T-helper 1 cell (primary cell): ENCODE data around the gene SULT2A1.
"Not testable (repeated sequence)": the region's sequence is repeated elsewhere in the genome, so short reads cannot be mapped to it uniquely, and the experiment has no call there.

Experiments used
- DNase-seq, 5 donors: peaks; one replicate each; pipeline ENCODE4 v3.0.0-alpha.2; 2012 to 2020

The SULT2A1 gene

DNA sequence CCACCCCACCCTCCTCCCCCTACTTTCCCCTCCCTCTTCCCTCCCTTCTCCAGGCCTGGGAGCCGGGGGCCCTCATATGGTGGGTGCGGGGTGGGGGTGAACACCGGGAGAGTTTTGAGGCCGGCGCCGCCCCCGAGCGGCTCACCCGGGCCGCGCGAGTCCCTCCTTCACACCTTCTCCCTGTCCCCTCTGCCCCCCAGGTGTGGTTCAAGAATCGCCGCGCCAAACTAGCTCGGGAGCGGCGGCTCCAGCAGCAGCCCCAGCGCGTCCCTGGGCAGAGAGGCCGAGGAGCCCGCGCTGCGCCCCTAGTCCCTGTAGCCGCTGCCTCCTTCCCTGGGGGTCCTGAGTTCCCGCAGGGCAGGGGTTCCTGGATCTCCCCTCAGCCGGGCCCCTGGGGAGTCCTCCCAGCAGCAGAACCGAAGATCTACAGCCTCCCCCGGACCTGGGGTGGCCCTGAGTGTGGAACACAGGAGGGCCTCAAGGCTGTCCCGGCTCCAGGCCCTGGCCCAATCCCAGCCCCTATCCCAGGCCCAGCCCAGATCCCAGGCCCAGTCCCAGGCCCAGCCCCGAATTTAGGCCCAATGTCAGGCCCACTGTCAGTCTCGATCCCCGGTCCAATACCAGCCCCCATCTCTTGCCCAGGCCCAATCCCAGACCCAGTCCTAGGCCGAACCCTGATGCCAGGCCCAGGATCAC, 25.4 kb downstream of the SULT2A1 start:
- DNase-seq: no peak

GRCh38 chr19:47859838-47860237, 26.3 kb downstream of the SULT2A1 start:
- not testable (repeated sequence) for DNase-seq

- not testable (repeated sequence) for DNase-seq
These were observed 27.3 kb downstream of the SULT2A1 start, which contains the start of gene TPRX2 for GRCh38 chr19:47858646-47859285. Gene TPRX2 (plus strand): TSS chr19:47859235. CDS start chr19:47859247, 12 bp downstream.

DNA sequence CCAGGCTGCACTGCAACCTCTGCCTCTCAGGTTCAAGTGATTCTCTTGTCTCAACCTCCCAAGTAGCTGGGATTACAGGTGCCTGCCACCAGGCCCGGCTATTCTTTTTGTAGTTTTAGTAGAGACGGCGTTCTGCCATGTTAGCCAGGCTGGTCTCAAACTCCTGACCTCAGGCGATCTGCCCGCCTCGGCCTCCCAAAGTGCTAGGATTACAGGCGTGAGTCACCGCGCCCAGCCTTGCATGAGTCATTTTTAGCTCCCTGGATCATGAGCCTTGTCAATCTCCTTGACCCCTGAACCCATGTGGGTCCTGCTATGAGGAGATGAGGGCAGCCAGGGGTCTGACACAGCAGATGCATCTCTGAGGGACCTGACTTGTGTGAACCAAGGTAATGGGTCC, 27.9 kb downstream of the SULT2A1 start:
- not testable (repeated sequence) for DNase-seq

- DNase-seq: no peak
These were observed 31.7 kb downstream of the SULT2A1 start for GRCh38 chr19:47854459-47854858.

DNA sequence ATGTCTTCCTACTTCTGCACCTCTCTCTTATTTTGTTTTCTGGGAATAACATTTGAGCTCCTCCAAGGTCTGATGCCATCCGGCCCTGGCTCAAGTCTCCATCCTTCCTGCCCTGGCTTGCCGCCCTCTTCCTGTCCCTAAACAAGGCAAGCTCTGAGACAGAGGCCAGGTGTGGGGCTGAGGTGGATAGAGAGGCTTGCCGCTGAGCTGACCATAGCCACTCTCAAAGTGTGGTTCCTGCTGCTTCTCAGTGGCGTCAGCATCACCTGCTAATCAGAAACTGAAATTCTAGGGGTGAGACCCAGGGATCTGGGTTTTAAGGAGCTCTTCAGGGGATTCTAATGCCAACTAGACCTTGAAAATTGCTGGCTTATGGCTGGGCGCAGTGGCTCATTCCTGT, 33.1 kb downstream of the SULT2A1 start:
- DNase-seq: no peak

GRCh38 chr19:47848823-47849473, 37.2 kb downstream of the SULT2A1 start:
- peak in 2 of 5 donors; percentile 16 to 25 for DNase-seq

GRCh38 chr19:47848425-47848822, 37.7 kb downstream of the SULT2A1 start:
- DNase-seq: no peak

DNA sequence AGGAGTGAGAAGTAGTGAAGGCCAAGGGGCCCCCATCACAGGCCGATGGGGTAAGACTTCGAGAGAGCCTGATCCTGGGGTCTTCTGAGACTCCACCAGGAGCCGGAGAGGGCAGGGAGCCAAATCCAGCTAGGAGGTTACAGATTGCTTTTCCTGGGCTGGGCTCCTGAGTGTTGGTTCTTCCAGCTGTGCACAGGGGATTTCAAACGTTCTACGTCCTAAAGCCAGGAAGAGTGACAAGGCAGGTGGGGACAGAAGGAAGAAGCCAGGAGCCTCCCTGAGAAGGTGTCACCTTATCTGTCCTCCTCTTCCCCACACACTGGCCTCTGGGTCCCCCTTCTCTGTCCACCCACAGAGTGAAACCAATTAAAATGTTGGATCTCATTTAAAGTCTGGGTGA, 43.2 kb downstream of the SULT2A1 start:
- DNase-seq: no peak

GRCh38 chr19:47839913-47840312, 46.2 kb downstream of the SULT2A1 start:
- no peak for DNase-seq

- no peak for DNase-seq
These were observed 46.7 kb downstream of the SULT2A1 start for GRCh38 chr19:47839411-47839810.

- DNase-seq: no peak
These were observed 50.1 kb downstream of the SULT2A1 start for GRCh38 chr19:47836038-47836437.

- no peak for DNase-seq
These were observed 53.4 kb downstream of the SULT2A1 start for GRCh38 chr19:47832723-47833122.

GRCh38 chr19:47826800-47827199, 59.3 kb downstream of the SULT2A1 start:
- no peak for DNase-seq

DNA sequence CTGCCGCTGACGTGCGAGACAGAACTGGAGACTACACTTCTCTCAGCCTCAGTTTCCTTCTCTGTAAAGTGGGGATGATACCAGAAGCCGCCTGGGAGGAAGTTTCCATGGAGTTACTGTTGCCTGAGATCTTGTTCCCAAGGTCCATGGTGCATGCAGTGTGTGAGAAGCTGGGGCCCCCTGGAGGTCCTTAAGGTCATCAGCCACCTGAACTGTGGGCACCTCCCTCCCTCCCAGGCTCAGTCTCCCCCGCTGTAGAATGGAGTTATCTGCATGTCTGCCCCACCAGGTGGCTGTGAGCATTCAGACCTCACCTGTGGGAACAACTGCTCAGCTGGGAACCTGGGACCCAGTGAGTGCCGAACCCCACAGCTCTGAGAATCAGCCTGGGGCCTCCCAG, 61.7 kb downstream of the SULT2A1 start:
- no peak for DNase-seq

DNA sequence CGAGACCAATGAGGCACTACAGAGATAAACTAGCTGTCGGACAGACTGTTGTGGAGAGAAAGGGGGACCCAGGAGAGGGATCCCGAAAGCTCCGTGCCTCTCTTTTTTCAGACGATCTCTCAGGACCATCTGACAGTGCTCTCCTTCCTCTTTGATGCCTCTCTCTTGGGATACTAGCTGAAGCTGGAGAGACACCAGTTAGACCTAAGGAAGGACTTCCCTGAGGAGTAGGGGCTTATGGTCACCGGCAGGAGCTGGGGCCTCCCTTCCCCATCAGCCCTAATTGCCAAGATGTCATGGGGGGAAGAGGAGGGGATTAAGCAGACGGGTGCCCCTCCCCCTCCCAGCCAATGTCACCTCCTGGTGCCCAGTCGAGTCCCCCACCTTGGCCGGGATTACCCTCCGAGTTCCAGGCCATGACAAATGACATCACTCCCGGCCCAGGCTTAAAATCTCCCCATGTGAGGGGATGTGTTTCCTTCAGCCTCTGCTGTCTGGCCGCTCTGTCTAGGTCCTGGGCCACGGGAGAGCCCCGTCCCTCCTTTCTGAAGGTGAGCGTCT, 64.6 kb downstream of the SULT2A1 start, which contains the start of gene CRX:
Gene CRX, plus strand, starts transcription at position 478 of the 561 bp plus-strand sequence. CDS start 12,507 bp downstream, outside the sequence.
- DNase-seq: no peak
